ENCODE results near the gene OGFOD2.
"Not testable (repeated sequence)": the region's sequence is repeated elsewhere in the genome, so short reads cannot be mapped to it uniquely, and the experiment has no call there.

The OGFOD2 gene

DNA sequence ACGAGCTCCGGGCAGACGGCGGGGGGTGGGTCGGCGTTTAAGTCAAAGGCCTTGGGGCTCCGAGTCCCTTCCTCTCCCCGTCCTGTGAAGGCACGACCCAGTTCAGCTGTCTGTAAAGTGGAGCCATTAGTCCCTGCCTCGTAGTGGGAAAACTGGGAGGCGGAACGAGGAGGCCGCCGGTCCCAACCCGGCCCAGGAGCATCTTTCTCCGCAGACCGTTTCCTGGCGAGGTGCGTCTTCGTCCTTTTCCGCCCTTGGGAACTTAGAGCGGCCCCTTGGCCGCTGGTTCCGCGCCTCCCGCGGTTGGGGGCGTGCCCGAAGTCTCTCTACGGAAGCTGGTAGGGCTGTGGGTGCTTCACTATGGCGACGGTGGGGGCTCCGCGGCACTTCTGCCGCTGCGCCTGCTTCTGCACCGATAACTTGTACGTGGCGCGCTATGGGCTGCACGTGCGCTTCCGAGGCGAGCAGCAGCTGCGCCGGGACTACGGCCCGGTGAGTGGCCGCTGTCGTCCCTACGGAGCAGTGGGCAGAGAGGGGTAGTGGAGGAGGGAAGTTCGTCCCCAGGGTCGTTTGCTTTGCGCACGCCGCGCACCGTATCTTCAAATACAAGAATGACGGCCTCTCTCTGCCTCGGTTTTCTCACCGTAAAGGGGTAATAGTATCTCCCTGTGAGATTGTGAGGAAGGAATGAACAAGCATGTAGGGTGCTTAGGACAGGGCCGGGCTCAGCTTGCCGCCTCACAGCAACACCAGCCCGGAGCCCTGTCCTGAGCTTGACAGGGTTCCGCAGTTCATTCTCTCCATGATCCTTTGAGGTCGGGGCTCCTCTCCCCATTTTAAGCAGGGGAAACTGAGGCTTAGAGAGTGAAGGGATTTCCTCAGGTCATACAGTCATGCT, at the start of gene OGFOD2:
Gene OGFOD2 (plus strand): TSS at position 353 of the 898 bp plus-strand sequence. CDS start 8 bp downstream, at position 361.
- peak; percentile 45 to 93 (median 84) for DNase-seq

DNA sequence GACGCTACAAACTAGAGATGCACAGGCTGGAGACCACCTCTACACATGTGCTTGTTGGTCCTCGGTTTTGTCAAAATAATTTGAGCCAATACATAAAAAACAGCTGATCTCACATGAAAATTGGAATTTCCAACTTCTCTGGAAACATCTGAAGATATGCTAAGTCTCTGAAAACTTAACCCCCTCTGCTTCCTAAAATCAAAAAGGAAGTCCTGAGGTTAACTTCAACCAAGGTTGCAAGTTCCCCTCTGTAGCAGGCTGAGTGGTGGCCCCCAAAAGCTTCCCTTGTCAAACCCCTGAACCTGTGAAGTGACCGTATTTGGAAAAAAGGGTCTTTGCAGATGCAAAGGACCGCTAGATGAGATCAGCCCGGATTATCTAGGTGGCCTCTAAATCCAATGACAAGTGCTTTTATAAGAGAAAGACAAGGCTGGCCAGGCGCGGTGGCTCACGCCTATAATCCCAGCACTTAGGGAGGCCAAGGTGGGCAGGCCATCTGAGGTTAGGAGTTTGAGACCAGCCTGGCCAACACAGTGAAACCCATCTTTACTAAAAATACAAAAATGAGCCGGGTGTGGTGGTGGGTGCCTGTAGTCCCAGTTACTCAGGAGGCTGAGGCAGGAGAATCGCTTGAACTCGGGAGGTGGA, 47.2 kb upstream of the OGFOD2 start:
- DNase-seq, result no peak

DNA sequence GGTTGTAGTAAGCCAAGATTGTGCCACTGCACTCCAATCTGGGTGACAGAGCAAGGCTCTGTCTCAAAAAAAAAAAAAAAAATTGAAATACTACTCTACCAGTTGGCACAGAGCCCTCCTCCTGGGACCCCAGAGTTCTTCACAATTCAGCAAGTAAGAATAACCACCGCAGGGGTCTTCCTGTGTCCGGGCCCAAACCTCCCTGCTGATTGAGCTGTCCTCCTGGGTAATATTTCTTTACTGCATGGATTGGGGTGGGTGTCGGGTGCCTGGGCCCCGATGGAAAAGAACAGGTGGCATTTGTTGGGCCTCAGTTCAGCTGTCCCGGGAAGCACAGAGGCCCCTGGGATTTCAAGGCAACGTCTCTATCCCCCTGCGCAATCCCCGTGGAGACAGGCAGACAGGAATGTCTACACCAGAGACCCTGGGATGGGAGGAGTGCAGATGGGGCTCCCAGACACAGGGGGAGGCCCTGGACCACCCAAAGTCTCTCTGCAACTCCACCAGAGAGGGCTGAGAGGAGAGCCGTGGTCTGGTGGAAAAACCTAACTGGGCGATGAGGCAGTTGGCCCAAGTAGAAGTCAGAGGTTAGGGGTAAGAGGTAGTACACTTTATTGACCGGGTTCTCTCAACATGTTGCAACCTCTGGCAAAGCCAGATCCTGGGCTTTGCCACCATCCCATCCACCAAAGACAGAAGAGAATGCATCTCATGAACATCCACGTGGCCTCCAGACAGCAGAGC, 46.5 kb upstream of the OGFOD2 start:
- no peak for DNase-seq

DNA sequence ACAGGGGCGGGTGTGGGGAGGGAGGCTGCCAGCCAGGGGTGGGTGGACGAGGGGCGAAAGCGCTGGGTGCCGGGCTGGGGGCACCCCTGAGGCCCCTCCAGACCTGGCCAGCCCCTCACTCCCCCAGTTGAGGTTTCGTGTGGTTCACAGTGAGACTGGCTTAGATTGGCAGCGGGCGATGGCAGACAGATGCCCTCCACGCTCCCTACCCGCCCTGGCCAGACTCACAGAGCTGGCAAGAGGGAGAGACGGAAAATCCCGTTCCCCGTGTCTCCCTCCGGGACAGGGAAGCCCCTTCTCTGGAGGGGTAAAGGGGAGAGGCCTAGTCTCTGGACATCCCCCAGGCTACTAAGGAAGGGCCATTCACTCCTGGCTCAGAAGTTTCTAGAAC, 45.9 kb upstream of the OGFOD2 start:
- no peak for DNase-seq

DNA sequence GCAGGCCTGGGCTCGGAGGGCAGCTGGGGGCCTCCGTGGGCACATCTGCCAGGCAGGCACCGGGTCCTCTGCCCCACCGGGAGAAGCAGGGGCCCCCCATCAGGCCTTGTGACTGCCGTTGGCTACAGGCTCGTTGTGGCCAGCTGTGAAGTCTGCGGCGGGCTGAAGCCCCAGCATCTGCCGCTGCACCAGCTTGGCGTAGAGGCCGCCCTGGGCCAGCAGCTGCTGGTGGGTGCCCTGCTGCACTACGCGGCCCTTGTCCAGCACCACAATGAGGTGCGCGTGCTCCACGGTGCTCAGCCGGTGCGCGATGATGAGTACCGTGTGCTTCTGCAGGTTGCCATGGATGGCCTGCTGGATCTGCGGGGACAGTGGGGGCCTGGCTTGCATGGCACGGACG, 45.2 kb upstream of the OGFOD2 start:
- no peak for DNase-seq

DNA sequence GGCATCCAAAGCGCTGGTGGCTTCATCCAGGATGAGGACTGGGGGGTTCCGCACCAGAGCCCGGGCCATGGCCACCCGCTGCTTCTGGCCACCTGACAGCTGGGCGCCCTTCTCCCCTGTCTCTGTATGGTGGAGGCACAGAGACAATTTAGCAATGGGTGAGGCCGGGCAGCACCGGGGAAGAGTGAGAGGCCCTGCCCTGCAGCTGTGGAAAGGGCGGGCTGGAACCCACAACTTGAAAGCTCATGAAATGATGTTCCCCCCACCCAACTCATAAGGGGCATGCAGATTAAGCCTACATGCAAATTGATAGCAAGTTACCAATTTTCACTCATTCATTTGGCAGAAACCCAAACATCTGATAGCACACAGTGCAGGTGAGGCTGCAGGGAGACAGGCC, 42.8 kb upstream of the OGFOD2 start:
- no peak for DNase-seq

DNA sequence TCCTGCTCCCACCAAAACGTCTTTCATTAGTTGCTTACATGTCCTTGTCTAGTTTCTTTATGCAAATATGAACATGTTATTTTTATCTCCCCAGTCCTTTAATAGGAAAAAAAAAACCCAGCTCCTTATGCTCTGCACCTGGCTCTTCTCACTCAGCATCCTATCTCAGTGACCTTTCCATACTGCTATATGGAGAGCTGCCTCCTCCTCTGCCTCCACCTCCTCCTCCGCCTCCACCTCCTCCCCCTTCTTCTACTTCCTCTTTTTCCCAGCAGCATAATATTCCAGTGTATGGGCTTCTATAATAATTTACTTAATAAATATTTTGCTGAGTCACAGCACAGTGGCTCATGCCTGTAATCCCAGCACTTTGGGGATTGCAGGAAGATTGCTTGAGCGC, 40.3 kb upstream of the OGFOD2 start:
- DNase-seq, result no peak

DNA sequence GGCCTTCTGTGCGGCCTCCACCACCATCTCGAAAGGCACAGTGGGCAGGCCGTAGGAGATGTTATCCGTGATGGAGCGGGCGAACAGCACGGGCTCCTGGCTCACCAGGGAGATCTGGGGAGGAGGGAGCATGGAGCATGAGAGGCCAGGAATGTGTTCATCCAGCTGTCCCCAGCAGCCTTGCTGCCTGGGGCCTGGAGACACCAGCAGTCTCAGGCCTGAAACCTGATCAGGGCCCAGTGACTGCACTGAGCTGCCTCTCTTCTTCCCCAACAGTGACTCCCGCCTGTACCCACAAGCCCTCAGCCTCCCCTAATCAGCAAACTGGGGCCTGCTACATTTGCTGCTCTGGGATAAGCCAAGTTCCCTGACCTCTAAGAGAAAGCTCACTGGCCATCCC, 39.7 kb upstream of the OGFOD2 start:
- no peak for DNase-seq

DNA sequence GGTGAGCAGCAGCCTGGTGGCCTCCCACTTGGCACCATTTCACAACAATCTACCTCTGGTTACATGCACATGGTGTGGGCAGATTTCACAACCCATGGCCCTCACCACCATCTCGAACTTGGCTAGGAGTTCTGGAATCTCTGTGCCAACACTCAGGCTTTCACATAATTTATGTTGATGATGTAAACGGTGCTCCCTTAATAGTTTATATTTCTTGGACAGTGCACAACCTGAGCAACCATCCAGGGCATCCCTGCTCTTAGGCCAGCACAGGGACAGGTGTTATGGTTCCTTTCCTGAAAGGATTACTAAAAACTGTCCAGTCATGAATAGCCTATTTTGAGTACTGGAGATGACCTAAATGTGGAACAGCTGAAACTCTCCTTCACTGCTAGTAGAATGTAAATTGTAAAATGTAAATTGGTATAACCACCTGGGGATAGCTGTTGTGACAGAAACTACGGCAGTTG, 37.4 kb upstream of the OGFOD2 start:
- DNase-seq, result no peak

DNA sequence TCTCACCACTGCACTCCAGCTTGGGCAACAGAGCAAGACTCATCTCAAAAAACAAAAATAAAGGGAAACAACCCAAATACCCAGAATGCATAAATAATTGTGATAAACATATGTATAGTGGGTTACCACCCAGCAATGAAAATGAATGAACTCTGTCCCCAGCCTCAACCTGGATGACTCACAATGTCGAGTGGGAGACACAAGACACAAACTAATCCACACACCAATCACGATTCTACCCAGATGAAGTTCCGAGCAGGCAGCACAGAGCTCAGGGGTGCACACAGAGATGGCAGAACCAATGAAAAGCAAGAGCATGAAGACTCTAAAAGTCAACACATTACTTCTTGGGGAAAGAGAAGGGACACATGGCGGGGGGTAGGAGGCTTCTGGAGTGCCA, 35.9 kb upstream of the OGFOD2 start:
- DNase-seq, result peak in 1 of 58 donors; percentile 10

DNA sequence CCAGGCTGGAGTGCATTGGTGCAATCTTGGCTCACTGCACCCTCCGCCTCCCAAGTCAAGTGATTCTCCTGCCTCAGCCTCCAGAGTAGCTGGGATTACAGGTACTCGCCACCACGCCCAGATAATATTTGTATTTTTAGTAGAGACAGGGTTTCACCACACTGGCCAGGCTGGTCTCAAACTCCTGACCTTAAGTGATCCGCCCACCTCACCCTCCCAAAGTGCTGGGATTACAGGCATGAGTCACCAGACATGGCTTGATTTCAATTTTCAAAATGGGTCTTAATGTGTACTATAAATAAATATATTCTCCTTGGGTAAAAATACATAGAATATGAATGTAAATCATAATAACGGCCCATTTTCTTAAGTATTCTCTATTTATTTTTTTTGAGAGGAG, 33.7 kb upstream of the OGFOD2 start:
- DNase-seq, result not testable (repeated sequence)

DNA sequence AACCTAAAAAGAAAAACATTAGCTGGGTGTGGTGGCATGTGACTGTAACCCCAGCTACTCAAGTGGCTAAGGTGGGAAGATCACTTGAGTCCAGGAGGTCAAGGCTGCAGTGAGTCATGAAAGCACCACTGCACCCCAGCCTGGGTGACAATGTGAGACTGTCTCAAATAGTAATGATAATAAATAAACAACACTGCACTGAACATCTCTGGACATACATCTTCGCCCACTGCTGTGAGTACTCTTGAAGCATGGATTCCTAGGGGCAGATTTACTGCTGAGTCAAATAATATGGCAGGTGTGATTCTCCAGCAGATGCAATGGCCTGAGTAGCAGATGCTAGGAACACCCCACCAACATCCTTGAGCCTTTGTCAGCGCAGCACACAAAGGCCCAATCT, 32.4 kb upstream of the OGFOD2 start:
- no peak for DNase-seq

DNA sequence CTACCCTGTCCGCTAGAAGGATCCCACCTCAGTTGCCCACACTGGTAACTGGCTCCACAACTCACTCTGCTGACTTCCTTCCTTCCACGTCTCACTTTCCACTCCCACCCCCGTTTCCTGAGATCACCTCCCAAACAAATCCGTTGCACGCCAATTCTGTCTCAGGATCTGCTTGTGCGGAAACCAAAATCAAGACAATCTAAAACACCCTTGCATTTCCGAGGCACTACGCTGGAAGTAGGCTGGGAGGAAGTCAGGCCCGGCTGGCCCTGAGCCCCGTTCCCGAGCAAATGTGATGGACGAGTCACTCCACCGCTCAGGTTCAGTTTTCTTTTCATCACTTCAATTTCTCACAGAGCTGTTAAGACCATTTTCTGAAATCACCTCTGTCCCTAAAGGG, 31.8 kb upstream of the OGFOD2 start:
- DNase-seq, result peak in 9 of 58 donors; percentile 7 to 59 (median 29)

DNA sequence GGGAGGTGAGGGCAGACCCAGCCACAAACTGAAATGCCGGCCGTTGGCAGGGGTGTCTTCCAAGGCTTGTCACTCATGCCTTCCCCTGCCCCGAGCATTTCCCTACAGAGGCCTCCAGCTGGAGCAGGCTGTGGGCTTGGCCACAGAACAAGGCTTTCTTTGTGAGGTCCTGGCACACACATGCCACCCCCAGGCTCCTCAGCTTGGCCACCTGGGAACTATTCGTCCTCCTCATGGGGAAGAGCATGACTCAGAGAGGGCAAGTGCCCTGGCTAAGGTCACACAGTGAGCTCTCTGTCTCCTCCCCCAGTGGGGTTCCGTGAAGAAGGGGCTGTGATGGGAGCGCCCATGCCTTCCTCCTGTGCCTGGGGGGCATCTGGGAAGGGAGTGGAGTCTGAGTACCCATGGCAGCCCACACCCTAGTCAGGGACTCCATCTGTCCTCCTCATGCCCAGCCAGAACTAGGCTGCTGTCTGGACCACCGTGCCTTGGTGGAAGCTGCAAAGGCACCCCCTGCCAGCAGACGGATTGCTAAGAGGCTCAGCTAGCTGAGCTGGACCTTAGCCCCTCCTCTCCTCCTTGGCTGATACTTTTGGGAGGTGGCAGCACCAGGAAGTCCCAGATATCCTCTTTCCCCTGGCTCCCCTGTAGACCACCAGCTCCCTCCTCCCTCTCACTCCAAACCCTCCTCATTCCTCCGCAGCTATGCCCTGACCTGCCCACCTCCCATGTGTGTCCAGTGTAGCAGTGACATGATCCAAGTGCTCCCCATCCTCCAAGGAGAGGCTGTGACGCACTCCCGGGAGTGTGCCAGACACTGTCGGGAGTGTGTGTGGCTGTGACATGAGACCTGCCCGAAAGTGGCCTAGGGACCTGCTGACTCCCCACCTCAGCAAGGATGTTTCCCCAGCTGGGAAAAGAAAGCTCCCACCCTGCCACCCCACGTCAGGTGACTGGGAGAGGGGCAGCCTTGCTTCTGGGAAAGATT, 30.1 kb upstream of the OGFOD2 start:
- DNase-seq, result peak in 53 of 58 donors; percentile 36 to 91 (median 74)

DNA sequence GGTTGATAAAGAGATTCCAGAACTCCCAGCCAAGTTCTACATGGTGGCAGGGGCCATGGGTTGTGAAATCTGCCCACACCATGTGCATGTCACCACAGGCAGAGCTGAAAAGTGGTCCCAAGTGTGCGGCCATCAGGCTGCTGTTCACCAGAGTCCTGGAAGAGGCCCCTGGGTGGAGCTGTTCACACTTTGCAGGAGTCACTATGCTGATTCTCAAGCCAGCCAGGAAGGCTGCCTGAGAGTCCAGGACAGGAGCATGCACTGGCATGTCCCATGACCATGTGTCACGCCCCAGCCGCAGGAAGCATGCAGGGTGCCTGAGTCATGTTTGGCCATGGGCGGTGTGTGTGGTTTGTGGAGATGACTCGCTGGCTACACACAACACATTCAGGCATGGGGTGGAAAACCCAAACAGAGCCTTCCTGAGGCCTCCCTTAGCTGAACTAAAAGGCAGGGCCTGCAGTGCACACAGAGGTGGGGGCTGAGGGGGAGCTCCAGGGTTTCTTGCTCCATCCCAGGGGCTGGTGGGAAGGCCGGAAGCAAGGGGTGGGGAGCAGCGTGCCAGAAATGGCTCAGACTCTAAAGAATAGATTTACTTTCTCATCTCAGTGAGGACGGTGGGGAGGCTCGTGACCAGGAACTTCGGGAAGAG, 28.2 kb upstream of the OGFOD2 start:
- peak in 9 of 58 donors; percentile 17 to 72 (median 29) for DNase-seq

DNA sequence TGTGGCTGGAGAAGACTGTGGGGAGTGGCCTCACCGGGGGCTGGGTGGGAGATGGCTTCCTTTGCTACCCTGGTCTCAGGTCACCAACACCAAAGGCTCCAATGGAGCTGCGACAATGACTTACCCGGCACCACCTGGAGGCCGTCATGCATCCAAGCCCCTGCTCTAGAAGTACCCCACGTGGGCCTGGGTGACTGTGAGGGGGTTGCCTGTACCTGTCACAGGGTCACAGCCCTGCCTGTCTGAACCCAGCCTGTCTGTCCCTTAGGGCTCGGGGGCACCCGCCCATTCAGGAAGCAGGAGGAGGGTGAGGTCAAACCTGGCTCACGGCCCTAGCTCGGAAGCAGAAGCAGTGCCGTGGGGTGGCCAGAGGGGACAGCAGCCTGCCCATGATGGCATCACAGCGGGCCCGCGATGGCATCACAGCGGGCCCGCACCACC, 27.7 kb upstream of the OGFOD2 start:
- DNase-seq, result peak in 3 of 58 donors; percentile 23 to 29 (median 23)

DNA sequence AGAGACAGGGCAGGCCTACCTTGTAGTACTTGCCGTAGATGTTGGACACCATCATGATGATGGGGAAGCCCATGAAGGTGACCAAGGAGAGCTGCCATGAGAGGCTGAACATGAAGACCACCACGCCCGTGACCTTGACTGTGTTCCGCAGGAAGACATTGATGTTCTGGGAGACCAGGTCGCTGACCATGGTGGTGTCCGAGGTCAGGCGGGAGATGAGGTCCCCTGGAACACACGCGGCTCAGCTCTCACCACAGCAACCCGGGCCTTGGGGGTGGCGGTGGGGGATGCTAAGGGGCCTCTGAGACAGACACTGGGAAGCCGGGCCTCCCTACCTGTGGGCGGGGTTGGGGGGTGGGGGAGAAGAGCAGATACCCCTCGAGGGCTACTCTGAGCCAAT, 26.4 kb upstream of the OGFOD2 start:
- DNase-seq, result no peak

DNA sequence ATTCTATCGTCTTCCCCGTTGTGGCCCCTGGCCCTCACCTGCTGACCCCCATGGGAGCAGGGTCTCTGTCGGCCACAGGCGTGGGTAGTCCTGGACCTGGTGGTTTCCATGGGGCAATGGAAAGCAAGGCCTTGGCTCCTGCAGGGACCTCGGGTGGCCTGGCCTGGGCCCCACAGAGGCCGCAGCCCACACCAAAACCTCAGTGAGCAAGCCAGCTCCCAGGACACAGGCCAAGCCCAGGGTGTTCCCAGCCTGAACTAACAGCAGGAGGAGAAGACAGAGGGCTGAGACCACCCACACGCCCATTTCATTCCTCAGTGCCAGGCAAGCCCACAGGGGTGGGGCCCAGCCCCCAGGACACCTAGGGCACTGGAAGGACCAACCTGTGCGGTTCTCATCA, 25.6 kb upstream of the OGFOD2 start:
- DNase-seq, result peak in 12 of 58 donors; percentile 5 to 65 (median 24)

DNA sequence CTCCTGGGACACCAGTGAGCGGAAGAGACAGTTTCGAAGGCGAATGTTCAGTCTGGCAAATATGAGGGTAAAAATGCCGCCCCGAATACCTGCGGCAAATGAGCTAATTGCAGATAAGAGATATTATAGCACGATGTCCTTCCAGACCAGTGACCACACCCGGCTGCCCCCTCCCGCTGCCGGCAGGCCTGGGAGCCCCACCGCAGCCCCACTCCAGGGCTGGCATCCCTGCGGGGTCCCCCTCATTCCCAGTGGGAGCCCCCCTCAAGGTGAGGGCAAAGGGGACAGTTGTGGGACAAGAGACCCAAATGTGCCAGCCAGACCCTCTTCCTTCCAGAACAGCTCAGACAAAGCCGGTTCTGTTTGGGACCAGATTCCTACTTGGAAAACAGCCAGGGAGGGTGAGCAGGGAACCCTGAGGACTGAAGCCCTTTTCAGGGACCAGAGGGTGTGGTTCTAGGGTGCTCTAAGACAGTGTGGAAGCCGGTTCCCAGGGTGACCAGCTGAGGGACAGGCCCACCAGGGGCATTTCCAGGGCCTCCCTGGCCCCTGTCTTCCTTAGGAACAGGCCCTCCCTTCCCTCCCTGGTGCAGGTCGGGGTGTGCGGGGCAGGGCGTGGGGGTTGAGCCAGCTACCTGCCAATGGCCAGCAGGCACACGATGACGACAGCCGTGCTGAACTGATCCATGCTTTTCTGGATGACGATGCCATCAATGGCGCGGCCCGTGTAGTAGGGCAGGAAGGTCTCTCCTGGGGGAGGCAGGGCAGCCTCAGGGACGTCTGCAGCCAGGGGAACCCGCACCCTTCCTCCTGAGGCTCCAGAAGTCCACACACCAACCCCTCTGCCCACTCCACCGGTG, 25.0 kb upstream of the OGFOD2 start:
- peak in 2 of 58 donors; percentile 11 to 37 for DNase-seq
